ENCODE measurements around the gene CLCN4. TPM values are rescaled to one million over a fixed set of nuclear protein-coding genes. Genes with fewer than 3 reads are reported as not detected.

The CLCN4 gene
- polyA plus RNA-seq, 2 donors, result 0.06 to 0.16 TPM

- Histone ChIP-seq H3K9me3 (ENCODE audit: control insufficient read depth in 2 of 2, insufficient read depth in 1 of 2, low read depth in 1 of 2, low read length in 1 of 2) (no peaks in the 10 kb centered on the region), H3K27me3 (ENCODE audit: control insufficient read depth in 1 of 2, insufficient read depth in 2 of 2, low read length in 2 of 2) (no peaks in the 10 kb centered on the region), H3K4me3 (ENCODE audit: low read depth in 1 of 2, low read length in 2 of 2) (no peak overlapping the region), H3K27ac (ENCODE audit: low read depth in 2 of 2, low read length in 1 of 2) (no peak overlapping the region), H3K4me1 (ENCODE audit: control insufficient read depth in 2 of 2, insufficient read depth in 2 of 2, low read length in 1 of 2) (peaks cover 0 to 4% of the 10 kb centered on the region in 2 donors), H3K36me3 (ENCODE audit: control insufficient read depth in 2 of 2, insufficient read depth in 2 of 2, low read length in 1 of 2) (peaks cover 0 to 10% of the 10 kb centered on the region in 2 donors)
- WGBS, 2 donors, result 97 to 98% methylated on average over 31 of the region's 31 CpGs
Measured at GRCh38 chrX:10117301-10117700, 39.5 kb upstream of the CLCN4 start.

GRCh38 chrX:10117864-10118377, 38.9 kb upstream of the CLCN4 start:
- no peak overlapping the region for H3K27ac ChIP-seq (ENCODE audit: low read depth in 2 of 2, low read length in 1 of 2)
- H3K4me1 ChIP-seq (ENCODE audit: control insufficient read depth in 2 of 2, insufficient read depth in 2 of 2, low read length in 1 of 2), result peaks cover 0 to 4% of the 10 kb centered on the region in 2 donors
- peaks cover 0 to 10% of the 10 kb centered on the region in 2 donors for H3K36me3 ChIP-seq (ENCODE audit: control insufficient read depth in 2 of 2, insufficient read depth in 2 of 2, low read length in 1 of 2)
- 88 to 93% methylated on average over 9 of the region's 9 CpGs for WGBS, 2 donors
- no peaks in the 10 kb centered on the region for H3K27me3 ChIP-seq (ENCODE audit: control insufficient read depth in 1 of 2, insufficient read depth in 2 of 2, low read length in 2 of 2)
- H3K4me3 ChIP-seq (ENCODE audit: low read depth in 1 of 2, low read length in 2 of 2), result no peak overlapping the region
- H3K9me3 ChIP-seq (ENCODE audit: control insufficient read depth in 2 of 2, insufficient read depth in 1 of 2, low read depth in 1 of 2, low read length in 1 of 2), result no peaks in the 10 kb centered on the region

- Histone ChIP-seq H3K4me3 (ENCODE audit: low read depth in 1 of 2, low read length in 2 of 2) (no peak overlapping the region), H3K9me3 (ENCODE audit: control insufficient read depth in 2 of 2, insufficient read depth in 1 of 2, low read depth in 1 of 2, low read length in 1 of 2) (no peaks in the 10 kb centered on the region), H3K4me1 (ENCODE audit: control insufficient read depth in 2 of 2, insufficient read depth in 2 of 2, low read length in 1 of 2) (peaks cover 0 to 4% of the 10 kb centered on the region in 2 donors), H3K36me3 (ENCODE audit: control insufficient read depth in 2 of 2, insufficient read depth in 2 of 2, low read length in 1 of 2) (peaks cover 0 to 10% of the 10 kb centered on the region in 2 donors), H3K27ac (ENCODE audit: low read depth in 2 of 2, low read length in 1 of 2) (no peak overlapping the region), H3K27me3 (ENCODE audit: control insufficient read depth in 1 of 2, insufficient read depth in 2 of 2, low read length in 2 of 2) (no peaks in the 10 kb centered on the region)
- WGBS, 2 donors, result 80 to 81% methylated on average over 4 of the region's 4 CpGs
Measured at GRCh38 chrX:10118530-10118929, 38.2 kb upstream of the CLCN4 start.

GRCh38 chrX:10119399-10119990, 37.3 kb upstream of the CLCN4 start:
- WGBS, 2 donors, result 15 to 16% methylated on average over 16 of the region's 16 CpGs
- Histone ChIP-seq H3K4me3 (ENCODE audit: low read depth in 1 of 2, low read length in 2 of 2) (no peak overlapping the region), H3K27ac (ENCODE audit: low read depth in 2 of 2, low read length in 1 of 2) (peak overlapping the region in 1 of 2 donors; percentile 33), H3K36me3 (ENCODE audit: control insufficient read depth in 2 of 2, insufficient read depth in 2 of 2, low read length in 1 of 2) (peaks cover 0 to 10% of the 10 kb centered on the region in 2 donors), H3K4me1 (ENCODE audit: control insufficient read depth in 2 of 2, insufficient read depth in 2 of 2, low read length in 1 of 2) (peaks cover 0 to 4% of the 10 kb centered on the region in 2 donors), H3K27me3 (ENCODE audit: control insufficient read depth in 1 of 2, insufficient read depth in 2 of 2, low read length in 2 of 2) (no peaks in the 10 kb centered on the region), H3K9me3 (ENCODE audit: control insufficient read depth in 2 of 2, insufficient read depth in 1 of 2, low read depth in 1 of 2, low read length in 1 of 2) (no peaks in the 10 kb centered on the region)

- H3K4me3 ChIP-seq (ENCODE audit: low read depth in 1 of 2, low read length in 2 of 2), result no peak overlapping the region
- peaks cover 0 to 10% of the 10 kb centered on the region in 2 donors for H3K36me3 ChIP-seq (ENCODE audit: control insufficient read depth in 2 of 2, insufficient read depth in 2 of 2, low read length in 1 of 2)
- 79 to 82% methylated on average over 8 of the region's 8 CpGs for WGBS, 2 donors
- H3K27me3 ChIP-seq (ENCODE audit: control insufficient read depth in 1 of 2, insufficient read depth in 2 of 2, low read length in 2 of 2), result no peaks in the 10 kb centered on the region
- H3K9me3 ChIP-seq (ENCODE audit: control insufficient read depth in 2 of 2, insufficient read depth in 1 of 2, low read depth in 1 of 2, low read length in 1 of 2), result no peaks in the 10 kb centered on the region
- H3K4me1 ChIP-seq (ENCODE audit: control insufficient read depth in 2 of 2, insufficient read depth in 2 of 2, low read length in 1 of 2), result peaks cover 0 to 4% of the 10 kb centered on the region in 2 donors
- H3K27ac ChIP-seq (ENCODE audit: low read depth in 2 of 2, low read length in 1 of 2), result no peak overlapping the region
Measured at GRCh38 chrX:10120331-10120730, 36.4 kb upstream of the CLCN4 start.

GRCh38 chrX:10120828-10121227, 35.9 kb upstream of the CLCN4 start:
- Histone ChIP-seq H3K4me3 (ENCODE audit: low read depth in 1 of 2, low read length in 2 of 2) (no peak overlapping the region), H3K36me3 (ENCODE audit: control insufficient read depth in 2 of 2, insufficient read depth in 2 of 2, low read length in 1 of 2) (peaks cover 0 to 10% of the 10 kb centered on the region in 2 donors), H3K27ac (ENCODE audit: low read depth in 2 of 2, low read length in 1 of 2) (no peak overlapping the region), H3K27me3 (ENCODE audit: control insufficient read depth in 1 of 2, insufficient read depth in 2 of 2, low read length in 2 of 2) (no peaks in the 10 kb centered on the region), H3K9me3 (ENCODE audit: control insufficient read depth in 2 of 2, insufficient read depth in 1 of 2, low read depth in 1 of 2, low read length in 1 of 2) (no peaks in the 10 kb centered on the region), H3K4me1 (ENCODE audit: control insufficient read depth in 2 of 2, insufficient read depth in 2 of 2, low read length in 1 of 2) (peaks cover 0 to 4% of the 10 kb centered on the region in 2 donors)
- WGBS, 2 donors, result 36 to 76% methylated on average over 7 of the region's 7 CpGs

GRCh38 chrX:10121787-10122186, 35.0 kb upstream of the CLCN4 start:
- H3K27ac ChIP-seq (ENCODE audit: low read depth in 2 of 2, low read length in 1 of 2), result no peak overlapping the region
- no peaks in the 10 kb centered on the region for H3K9me3 ChIP-seq (ENCODE audit: control insufficient read depth in 2 of 2, insufficient read depth in 1 of 2, low read depth in 1 of 2, low read length in 1 of 2)
- peaks cover 0 to 4% of the 10 kb centered on the region in 2 donors for H3K4me1 ChIP-seq (ENCODE audit: control insufficient read depth in 2 of 2, insufficient read depth in 2 of 2, low read length in 1 of 2)
- H3K27me3 ChIP-seq (ENCODE audit: control insufficient read depth in 1 of 2, insufficient read depth in 2 of 2, low read length in 2 of 2), result no peaks in the 10 kb centered on the region
- H3K4me3 ChIP-seq (ENCODE audit: low read depth in 1 of 2, low read length in 2 of 2), result no peak overlapping the region
- peaks cover 0 to 8% of the 10 kb centered on the region in 2 donors for H3K36me3 ChIP-seq (ENCODE audit: control insufficient read depth in 2 of 2, insufficient read depth in 2 of 2, low read length in 1 of 2)
- WGBS, 2 donors, result 66 to 80% methylated on average over 9 of the region's 9 CpGs

- Histone ChIP-seq H3K9me3 (ENCODE audit: control insufficient read depth in 2 of 2, insufficient read depth in 1 of 2, low read depth in 1 of 2, low read length in 1 of 2) (no peaks in the 10 kb centered on the region), H3K4me1 (ENCODE audit: control insufficient read depth in 2 of 2, insufficient read depth in 2 of 2, low read length in 1 of 2) (peaks cover 0 to 4% of the 10 kb centered on the region in 2 donors), H3K4me3 (ENCODE audit: low read depth in 1 of 2, low read length in 2 of 2) (no peak overlapping the region), H3K36me3 (ENCODE audit: control insufficient read depth in 2 of 2, insufficient read depth in 2 of 2, low read length in 1 of 2) (peaks cover 0 to 9% of the 10 kb centered on the region in 2 donors), H3K27ac (ENCODE audit: low read depth in 2 of 2, low read length in 1 of 2) (no peak overlapping the region), H3K27me3 (ENCODE audit: control insufficient read depth in 1 of 2, insufficient read depth in 2 of 2, low read length in 2 of 2) (no peaks in the 10 kb centered on the region)
- WGBS, 2 donors, result 89 to 95% methylated on average over 20 of the region's 20 CpGs
Measured at GRCh38 chrX:10124506-10125247, 32.1 kb upstream of the CLCN4 start.

- no peak overlapping the region for H3K27ac ChIP-seq (ENCODE audit: low read depth in 2 of 2, low read length in 1 of 2)
- 91 to 95% methylated on average over 13 of the region's 13 CpGs for WGBS, 2 donors
- peaks cover 2 to 14% of the 10 kb centered on the region in 2 donors for H3K36me3 ChIP-seq (ENCODE audit: control insufficient read depth in 2 of 2, insufficient read depth in 2 of 2, low read length in 1 of 2)
- no peaks in the 10 kb centered on the region for H3K27me3 ChIP-seq (ENCODE audit: control insufficient read depth in 1 of 2, insufficient read depth in 2 of 2, low read length in 2 of 2)
- peaks cover 0 to 4% of the 10 kb centered on the region in 2 donors for H3K4me1 ChIP-seq (ENCODE audit: control insufficient read depth in 2 of 2, insufficient read depth in 2 of 2, low read length in 1 of 2)
- no peak overlapping the region for H3K4me3 ChIP-seq (ENCODE audit: low read depth in 1 of 2, low read length in 2 of 2)
- H3K9me3 ChIP-seq (ENCODE audit: control insufficient read depth in 2 of 2, insufficient read depth in 1 of 2, low read depth in 1 of 2, low read length in 1 of 2), result no peaks in the 10 kb centered on the region
Measured at GRCh38 chrX:10125248-10125615, 31.5 kb upstream of the CLCN4 start.

All from esophagus (tissue), 2 donors.